ENCODE measurements around the gene ZNF500.

DNA sequence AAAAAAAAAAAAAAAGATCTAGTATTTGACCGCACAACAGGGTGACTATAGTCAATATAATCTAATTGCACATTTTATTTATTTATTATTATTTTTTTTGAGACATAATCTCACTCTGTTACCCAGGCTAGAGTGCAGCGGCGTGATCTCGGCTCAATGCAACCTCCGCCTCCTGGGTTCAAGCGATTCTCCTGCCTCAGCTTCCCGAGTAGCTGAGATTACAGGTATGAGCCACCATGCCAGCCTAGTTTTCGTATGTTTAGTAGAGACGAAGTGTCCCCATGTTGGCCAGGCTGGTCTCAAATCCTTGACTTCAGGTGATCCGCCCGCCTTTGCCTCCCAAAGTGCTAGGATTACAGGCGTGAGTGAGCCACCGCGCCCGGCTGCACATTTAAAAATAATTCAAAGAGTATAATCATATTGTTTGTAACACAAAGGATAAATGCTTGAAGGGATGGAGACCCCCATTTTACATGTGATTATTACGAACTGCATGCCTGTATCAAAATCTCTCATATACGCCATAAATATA is 33.7 kb downstream of the ZNF500 start:
- TF ChIP-seq BCL11A (tag by site-specific recombination; IDR thresholded peaks at IDR 0.05; ENCODE audit: low read depth) (no peak), ZSCAN16 (tag by site-specific recombination; IDR thresholded peaks at IDR 0.05) (no peak), CTCF (tag by site-specific recombination; IDR thresholded peaks at IDR 0.05) (no peak), ZNF121 (tag by site-specific recombination; IDR thresholded peaks at IDR 0.05) (no peak), KLF9 (tag by site-specific recombination; IDR thresholded peaks at IDR 0.05; ENCODE audit: low read depth) (no peak), ZNF654 (tag by site-specific recombination; IDR thresholded peaks at IDR 0.05; ENCODE audit: low read depth) (no peak), ZFP3 (tag by site-specific recombination; IDR thresholded peaks at IDR 0.05; ENCODE audit: low read depth) (no peak), OSR2 (tag by site-specific recombination; IDR thresholded peaks at IDR 0.05) (no peak), ZNF777 (tag by site-specific recombination; IDR thresholded peaks at IDR 0.05; ENCODE audit: borderline replicate concordance) (no peak), ZNF423 (tag by site-specific recombination; IDR thresholded peaks at IDR 0.05) (no peak), ZBTB21 (tag by site-specific recombination; IDR thresholded peaks at IDR 0.05) (no peak), ZNF146 (tag by site-specific recombination; IDR thresholded peaks at IDR 0.05) (no peak)
- TF ChIP-seq, protein P1, sequence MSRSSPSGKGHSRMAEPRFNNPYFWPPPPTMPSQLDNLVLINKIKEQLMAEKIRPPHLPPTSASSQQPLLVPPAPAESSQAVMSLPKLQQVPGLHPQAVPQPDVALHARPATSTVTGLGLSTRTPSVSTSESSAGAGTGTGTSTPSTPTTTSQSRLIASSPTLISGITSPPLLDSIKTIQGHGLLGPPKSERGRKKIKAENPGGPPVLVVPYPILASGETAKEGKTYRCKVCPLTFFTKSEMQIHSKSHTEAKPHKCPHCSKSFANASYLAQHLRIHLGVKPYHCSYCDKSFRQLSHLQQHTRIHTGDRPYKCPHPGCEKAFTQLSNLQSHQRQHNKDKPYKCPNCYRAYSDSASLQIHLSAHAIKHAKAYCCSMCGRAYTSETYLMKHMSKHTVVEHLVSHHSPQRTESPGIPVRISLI (tag by site-specific recombination; IDR thresholded peaks at IDR 0.05) = no peak

Measured in HEK293 (cell line).